Muscle layer of duodenum (tissue), 2 donors: ENCODE results near the gene ACADS.
A peak's percentile ranks its signal among the peaks of the same experiment; 100 is the strongest.
"Not testable (repeated sequence)": the region's sequence is repeated elsewhere in the genome, so short reads cannot be mapped to it uniquely, and the experiment has no call there.

Source experiments
- H3K27ac ChIP-seq: one replicate; pipeline ENCODE4 v1.7.0; 2013; ENCODE audit warnings: mild to moderate bottlenecking, low read length
- H3K27me3 ChIP-seq: one replicate; pipeline ENCODE4 v1.7.0; 2013; ENCODE audit warnings: low read depth, mild to moderate bottlenecking, control low read depth, low read length
- H3K36me3 ChIP-seq, 2 donors: one replicate each; pipeline ENCODE4 v1.7.0; 2013; ENCODE audit warnings: low read length in 2 of 2, control low read depth in 1 of 2, mild to moderate bottlenecking in 1 of 2; ENCODE audit not compliant: insufficient read depth in 2 of 2, control insufficient read depth in 1 of 2
- H3K4me1 ChIP-seq, 2 donors: one replicate each; pipeline ENCODE4 v1.7.0; 2013; ENCODE audit warnings: low read length in 2 of 2, mild to moderate bottlenecking in 2 of 2, control low read depth in 1 of 2, moderate library complexity in 1 of 2; ENCODE audit not compliant: insufficient read depth in 2 of 2, control insufficient read depth in 1 of 2
- H3K4me3 ChIP-seq, 2 donors: one replicate each; pipeline ENCODE4 v1.7.0; 2013; ENCODE audit warnings: low read length in 2 of 2, low read depth in 1 of 2, mild to moderate bottlenecking in 1 of 2
- H3K9me3 ChIP-seq, 2 donors: one replicate each; pipeline ENCODE4 v1.7.0; 2013; ENCODE audit warnings: low read length in 2 of 2, control low read depth in 1 of 2, mild to moderate bottlenecking in 1 of 2; ENCODE audit not compliant: control insufficient read depth in 1 of 2
- donor health status: healthy.

The ACADS gene

DNA sequence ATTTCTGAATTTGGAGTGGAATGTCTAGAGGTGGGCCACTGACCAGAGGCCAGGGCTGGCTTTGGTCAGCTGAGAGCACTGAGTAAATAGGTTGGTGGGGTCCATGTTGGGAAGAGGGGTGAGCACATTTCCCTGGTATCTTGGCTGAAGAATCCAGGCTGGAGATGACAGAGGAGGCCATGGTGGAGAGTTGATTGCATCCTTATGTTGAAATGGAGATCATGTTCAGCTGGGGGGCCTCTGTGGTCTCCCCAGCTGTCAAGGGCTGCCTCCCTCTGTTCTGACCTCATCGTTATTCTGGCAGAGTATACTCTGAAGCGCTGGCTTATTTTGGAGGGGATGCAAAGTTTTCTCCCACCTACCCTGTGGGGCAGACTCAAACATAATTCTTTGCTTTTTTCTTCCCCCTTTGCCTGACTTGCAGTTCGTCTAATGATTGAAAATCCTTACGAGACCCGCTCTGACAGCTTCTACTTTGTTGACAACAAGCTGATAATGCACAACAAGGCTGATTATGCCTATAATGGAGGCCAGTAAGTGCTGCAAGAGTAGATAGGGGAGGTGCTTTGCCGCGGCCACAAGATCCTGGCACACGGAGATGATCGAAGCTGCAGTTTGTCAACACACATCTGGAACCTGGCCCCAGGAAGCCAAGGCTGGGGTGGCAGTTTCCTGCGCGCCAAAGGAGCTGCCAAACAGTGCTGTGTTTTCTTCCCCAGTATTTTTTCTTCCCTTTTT, 6.0 kb upstream of the ACADS start:
- peak overlapping the region; percentile 59 for H3K27ac ChIP-seq
- no peaks in the 10 kb centered on the region for H3K27me3 ChIP-seq
- no peak overlapping the region for H3K4me3 ChIP-seq
- H3K9me3 ChIP-seq: no peaks in the 10 kb centered on the region
- H3K36me3 ChIP-seq: peaks cover 50 to 76% of the 10 kb centered on the region in 2 donors
- H3K4me1 ChIP-seq: peaks cover 0 to under 1% of the 10 kb centered on the region in 2 donors

DNA sequence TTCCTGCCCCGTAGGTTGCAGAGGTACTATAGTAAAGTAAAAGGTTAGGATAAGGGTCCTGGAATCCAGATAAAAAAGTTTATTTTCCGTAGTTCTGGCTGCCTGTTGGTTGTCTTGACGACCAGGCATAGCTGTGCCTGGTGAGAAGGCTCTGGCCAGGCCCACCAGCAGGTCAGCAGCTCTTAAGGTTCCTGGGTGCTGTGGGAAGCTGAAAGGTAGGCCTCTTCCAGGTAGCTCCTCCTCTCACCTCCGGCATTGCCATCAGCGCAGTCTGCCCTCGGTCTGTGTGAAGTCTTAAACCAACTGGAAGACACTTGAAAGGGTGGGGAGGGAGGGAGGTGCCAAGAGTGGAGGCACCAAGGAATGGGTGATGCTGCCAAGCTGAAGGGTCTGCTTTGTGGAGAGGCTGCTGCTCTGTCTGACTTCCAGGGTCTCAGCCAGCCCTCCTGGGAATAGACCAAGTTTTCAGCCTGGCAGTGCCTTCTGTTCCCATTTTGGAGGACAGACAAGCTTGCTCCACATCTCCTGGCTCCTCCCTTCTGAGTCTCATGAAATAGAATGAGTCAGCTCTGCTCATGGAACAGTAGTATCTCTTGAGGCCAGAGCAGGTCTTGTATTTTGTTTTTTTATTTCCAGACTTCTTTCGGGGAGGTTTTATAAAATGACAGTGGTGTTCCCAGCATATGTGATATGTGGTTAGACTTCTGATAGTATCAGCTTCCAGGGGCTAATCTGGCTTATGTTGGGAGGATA, 5.2 kb upstream of the ACADS start:
- Histone ChIP-seq H3K27ac (no peak overlapping the region), H3K9me3 (no peaks in the 10 kb centered on the region), H3K4me3 (no peak overlapping the region), H3K4me1 (peaks cover 0 to 7% of the 10 kb centered on the region in 2 donors), H3K36me3 (peaks cover 50 to 70% of the 10 kb centered on the region in 2 donors), H3K27me3 (no peaks in the 10 kb centered on the region)

DNA sequence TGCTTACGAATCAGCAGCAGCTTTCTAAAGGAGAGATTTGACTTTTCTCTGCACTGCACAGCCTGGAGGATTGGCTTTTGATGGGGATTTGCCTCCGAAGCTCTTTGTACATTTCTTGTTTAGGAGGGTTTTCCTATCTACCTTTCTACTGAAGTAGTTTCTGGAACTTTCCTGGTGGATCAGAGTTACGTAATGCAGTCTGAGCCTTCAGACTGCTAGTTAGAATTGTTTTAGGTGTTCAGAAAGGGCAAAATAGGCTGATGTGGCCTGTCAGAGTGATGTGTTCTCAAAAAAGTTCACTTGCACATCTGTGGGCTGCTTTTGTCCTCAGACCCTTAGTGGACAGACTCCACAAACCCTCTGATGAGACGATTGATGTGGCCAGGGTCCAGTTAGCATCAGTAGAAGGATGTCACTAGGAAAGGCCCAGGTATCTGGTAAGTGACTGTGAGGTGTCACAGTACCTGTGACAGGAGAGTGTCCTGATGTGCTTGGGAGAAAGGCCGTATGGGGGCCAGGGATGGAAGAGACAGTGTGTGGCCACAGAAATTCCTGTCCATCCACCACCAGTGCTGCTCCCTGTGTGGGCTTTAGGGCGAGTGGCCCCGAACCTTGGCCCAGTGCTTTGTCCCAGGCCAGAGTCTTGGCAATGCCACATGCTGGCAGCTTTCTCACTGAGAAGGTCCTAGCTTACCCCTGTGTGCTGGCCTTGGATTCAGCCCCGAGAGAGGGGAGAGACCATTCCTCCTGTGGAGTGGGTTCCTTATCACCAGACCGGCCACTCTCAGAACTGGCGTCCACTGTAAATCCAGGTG, 4.4 kb upstream of the ACADS start:
- Histone ChIP-seq H3K36me3 (peaks cover 49 to 68% of the 10 kb centered on the region in 2 donors), H3K27me3 (no peaks in the 10 kb centered on the region), H3K27ac (no peak overlapping the region), H3K9me3 (no peaks in the 10 kb centered on the region), H3K4me1 (peaks cover 0 to 12% of the 10 kb centered on the region in 2 donors), H3K4me3 (no peak overlapping the region)

DNA sequence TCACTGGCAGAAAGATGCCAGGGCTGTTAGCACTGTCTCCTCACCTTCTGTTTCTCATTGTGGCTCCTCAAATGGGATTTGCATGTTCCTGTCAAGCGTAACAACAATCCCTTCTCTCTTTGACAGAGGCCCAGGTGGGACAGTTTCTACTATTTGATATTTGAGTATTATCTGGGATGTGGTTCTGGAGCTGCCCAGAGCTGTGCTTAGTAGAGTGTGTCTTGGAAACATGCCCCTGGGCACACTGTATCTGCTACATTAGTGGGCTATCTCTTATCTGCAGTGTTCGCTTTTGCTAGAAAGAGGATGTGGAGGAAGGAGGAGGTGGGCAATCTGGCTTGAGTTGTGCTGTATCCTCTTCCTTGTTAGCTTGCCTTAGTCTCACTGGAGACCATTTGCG, 3.8 kb upstream of the ACADS start:
- Histone ChIP-seq H3K27me3 (no peaks in the 10 kb centered on the region), H3K36me3 (peaks cover 42 to 61% of the 10 kb centered on the region in 2 donors), H3K4me1 (peaks cover 0 to 16% of the 10 kb centered on the region in 2 donors), H3K4me3 (no peak overlapping the region), H3K27ac (no peak overlapping the region), H3K9me3 (no peaks in the 10 kb centered on the region)

DNA sequence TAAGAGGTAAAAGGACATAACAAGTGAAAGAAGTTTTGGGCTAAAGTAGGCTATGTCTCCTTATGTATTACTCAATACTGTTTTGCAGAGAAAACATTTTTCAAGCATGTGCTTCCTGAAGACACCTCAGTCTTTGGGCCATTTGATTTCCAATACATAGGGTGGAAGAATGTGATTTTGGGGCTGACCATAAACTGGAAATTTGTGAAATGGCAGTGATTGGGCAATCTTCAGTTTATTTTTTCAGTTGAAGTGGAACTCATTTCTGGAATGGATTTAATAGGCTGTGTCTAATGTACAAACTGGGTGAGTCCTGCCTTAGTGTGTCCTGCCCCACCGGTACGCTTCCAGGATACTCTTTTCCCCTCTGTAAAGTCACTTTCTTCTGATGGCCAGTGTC, 2.8 kb upstream of the ACADS start:
- Histone ChIP-seq H3K27me3 (no peaks in the 10 kb centered on the region), H3K9me3 (no peaks in the 10 kb centered on the region), H3K27ac (no peak overlapping the region), H3K4me1 (peaks cover 0 to 16% of the 10 kb centered on the region in 2 donors), H3K36me3 (peaks cover 39 to 56% of the 10 kb centered on the region in 2 donors), H3K4me3 (no peak overlapping the region)

DNA sequence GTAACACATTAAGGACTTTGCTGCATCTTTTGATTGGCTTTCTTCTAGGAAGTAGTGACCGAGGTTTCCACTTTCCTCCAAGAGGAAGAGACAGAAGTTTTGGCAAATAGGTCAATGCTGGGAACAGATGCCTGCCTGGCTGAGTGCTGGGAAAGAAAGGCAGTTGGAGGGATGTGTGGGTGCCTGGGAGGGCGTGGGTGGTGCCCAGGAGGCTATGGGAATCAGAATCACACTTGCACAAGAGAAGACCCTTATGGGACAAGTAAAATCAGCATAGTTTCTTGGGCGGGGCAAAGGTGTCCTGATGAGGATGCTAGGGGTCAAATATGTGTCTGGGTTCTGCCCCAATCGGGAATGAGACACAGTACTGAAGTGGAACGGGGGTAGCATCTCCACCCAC, 906 bp upstream of the ACADS start:
- peak overlapping the region in 1 of 2 donors; percentile 83 for H3K4me3 ChIP-seq
- H3K4me1 ChIP-seq: peaks cover 0 to 16% of the 10 kb centered on the region in 2 donors
- H3K36me3 ChIP-seq: peaks cover 36 to 49% of the 10 kb centered on the region in 2 donors
- no peaks in the 10 kb centered on the region for H3K9me3 ChIP-seq
- no peak overlapping the region for H3K27ac ChIP-seq
- no peaks in the 10 kb centered on the region for H3K27me3 ChIP-seq

DNA sequence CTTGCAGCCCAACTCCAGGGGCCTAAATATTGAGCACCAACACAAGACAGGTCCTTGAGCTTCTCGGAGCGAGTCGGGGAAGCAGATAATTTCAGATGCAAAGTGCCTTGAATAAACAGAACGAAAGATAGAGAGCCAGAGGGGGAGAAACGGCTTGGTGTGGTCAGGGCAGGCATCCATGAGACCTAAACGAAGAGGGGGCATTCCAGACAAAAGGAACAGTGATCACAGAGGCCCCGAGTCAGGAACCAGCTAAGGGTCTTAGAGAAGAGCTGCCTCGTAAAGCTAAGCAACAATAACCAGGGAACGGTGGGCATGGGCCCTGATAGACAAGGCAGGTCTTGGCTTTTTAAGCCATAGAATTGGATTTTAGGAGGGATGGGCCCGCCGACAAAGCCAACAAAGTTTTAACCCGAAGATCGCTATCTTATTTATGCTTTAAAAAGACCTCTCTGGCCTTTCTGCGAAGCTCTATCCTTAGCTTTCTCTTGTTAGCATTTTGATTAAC, 421 bp upstream of the ACADS start:
- Histone ChIP-seq H3K27ac (no peak overlapping the region), H3K36me3 (peaks cover 31 to 49% of the 10 kb centered on the region in 2 donors), H3K27me3 (no peaks in the 10 kb centered on the region), H3K4me3 (peak overlapping the region; percentile 59 to 83), H3K9me3 (no peaks in the 10 kb centered on the region), H3K4me1 (peaks cover 0 to 16% of the 10 kb centered on the region in 2 donors)

DNA sequence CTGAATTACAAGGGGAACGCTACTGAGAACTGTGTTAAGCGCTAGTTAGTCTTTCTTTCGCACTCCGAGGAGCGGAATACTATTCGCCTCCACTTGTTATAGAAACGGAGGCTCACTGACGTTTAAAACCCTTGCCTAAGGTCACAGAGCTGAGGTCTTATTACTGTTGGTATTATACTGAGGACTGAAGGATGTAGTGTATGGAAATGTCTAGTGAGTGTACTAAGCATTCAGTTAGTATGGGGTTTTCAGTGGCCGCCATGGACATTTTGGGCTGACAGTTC, 826 bp downstream of the ACADS start:
- H3K4me1 ChIP-seq: peaks cover 0 to 16% of the 10 kb centered on the region in 2 donors
- peak overlapping the region; percentile 79 to 83 for H3K4me3 ChIP-seq
- peaks cover 21 to 45% of the 10 kb centered on the region in 2 donors for H3K36me3 ChIP-seq
- peak overlapping the region; percentile 47 for H3K27ac ChIP-seq
- no peaks in the 10 kb centered on the region for H3K27me3 ChIP-seq
- no peaks in the 10 kb centered on the region for H3K9me3 ChIP-seq

DNA sequence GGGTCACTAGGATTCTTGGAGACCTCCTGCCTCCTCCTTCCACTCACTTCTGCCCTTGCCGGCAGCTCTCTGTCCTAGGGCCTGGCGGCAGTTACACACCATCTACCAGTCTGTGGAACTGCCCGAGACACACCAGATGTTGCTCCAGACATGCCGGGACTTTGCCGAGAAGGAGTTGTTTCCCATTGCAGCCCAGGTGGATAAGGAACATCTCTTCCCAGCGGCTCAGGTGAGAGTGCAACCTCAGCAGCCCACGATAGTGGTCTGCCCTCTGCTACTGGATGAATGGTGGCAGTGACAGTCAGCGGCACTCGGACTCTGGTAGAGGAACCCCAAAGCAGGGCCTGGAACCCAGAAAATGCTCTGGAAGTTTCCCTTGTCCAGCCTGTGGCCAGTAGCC, 1.3 kb downstream of the ACADS start:
- Histone ChIP-seq H3K9me3 (no peaks in the 10 kb centered on the region), H3K27ac (no peak overlapping the region), H3K27me3 (no peaks in the 10 kb centered on the region), H3K4me3 (peak overlapping the region in 1 of 2 donors; percentile 79), H3K36me3 (peaks cover 16 to 40% of the 10 kb centered on the region in 2 donors), H3K4me1 (peaks cover 0 to 16% of the 10 kb centered on the region in 2 donors)

DNA sequence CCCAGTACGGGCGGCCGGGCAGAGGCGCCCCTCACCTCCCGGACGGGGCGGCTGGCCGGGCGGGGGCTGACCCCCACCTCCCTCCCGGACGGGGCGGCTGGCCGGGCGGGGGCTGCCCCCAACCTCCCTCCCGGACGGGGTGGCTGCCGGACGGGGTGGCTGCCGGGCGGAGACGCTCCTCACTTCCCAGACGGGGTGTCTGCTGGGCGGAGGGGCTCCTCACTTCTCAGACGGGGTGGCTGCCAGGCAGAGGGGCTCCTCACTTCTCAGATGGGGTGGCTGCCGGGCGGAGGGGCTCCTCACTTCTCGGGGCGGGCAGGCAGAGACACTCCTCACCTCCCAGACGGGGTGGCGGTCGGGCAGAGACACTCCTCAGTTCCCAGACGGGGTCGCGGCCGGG, 6.6 kb downstream of the ACADS start:
- not testable (repeated sequence) for H3K4me1 ChIP-seq, H3K9me3 ChIP-seq

DNA sequence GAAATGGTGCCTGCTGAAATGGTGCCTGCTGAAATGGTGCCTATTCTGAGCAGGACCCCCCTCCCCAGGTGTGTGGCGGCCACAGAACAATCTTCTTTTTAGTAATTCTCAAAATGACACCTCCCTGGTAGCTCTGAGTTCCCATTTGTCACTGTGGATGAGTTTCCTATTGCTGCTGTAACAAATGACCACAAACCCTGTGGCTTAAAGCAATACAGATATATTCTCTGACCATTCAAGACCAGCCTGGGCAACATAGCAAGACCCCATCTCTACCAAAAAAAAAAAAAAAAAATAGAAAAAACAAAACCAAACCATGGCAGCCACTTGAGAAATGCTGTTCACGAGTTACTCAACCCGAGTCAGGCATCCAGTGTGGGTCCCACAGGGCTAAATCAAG, 7.9 kb downstream of the ACADS start:
- Histone ChIP-seq H3K4me3 (no peak overlapping the region), H3K36me3 (peaks cover 4 to 41% of the 10 kb centered on the region in 2 donors), H3K27ac (no peak overlapping the region), H3K9me3 (no peaks in the 10 kb centered on the region), H3K27me3 (no peaks in the 10 kb centered on the region), H3K4me1 (no peaks in the 10 kb centered on the region)

More for the DNA sequence above, 6.6 kb downstream of the ACADS start:
- not testable (repeated sequence) for H3K27ac ChIP-seq, H3K4me3 ChIP-seq, H3K27me3 ChIP-seq
- H3K36me3 ChIP-seq: peaks cover 4 to 36% of the 10 kb centered on the region in 2 donors
